Measurements from ENCODE around the gene THRA.

THRA gene

DNA sequence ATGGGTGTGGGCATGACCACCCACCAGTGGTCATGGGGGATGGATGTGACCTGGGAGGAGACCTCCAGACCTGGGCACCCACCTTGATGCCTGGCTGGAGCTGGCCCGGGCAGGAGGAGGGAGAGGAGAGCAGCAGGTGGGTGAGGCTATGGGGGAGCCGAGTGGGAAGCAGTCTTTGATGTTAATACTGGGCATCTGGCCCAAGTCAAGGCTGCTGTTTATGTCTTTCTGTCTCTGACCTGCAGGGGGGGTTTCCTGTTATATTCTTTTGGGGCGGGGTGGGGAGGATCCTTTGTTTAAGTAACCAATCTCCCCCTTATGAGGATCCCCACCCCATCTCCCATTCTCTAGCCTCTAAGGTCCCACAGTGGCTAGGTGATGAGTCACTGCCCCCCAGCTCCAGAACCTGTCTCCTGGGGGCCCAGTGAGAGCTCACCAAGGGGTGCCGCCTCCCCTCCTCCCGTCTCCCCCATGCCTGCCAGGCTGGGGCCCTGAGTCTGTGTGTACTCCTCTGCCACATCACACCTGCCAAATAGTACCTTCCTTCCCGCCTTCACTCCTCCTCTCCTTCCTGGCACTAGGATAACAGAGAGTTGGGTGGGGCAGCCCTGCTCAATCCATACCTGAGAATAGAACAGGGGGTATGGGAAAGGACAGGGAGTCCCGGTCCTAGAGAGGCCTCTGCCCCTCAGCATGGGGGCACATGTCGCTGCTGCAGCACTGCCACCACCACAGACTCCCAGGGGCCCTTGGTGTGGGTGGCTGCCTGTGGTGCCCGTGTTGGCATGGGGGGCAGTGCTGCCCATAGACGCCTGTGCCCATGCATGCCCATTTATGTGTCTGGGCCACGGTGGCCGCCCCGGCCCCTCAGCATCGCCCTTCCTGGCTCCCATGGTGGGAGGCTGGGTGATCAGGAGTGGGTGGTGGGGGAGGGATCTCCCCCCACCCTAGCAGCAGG, 7.3 kb downstream of the THRA start:
- Histone ChIP-seq H3K9me3 (replicated peaks; ENCODE audit: low read length) (no peaks in the 10 kb centered on the region), H3K4me2 (ENCODE audit: low read length) (peak overlapping the region; percentile 96), H3K4me1 (ENCODE audit: control insufficient read depth, insufficient read depth, low read length) (peaks cover 80% of the 10 kb centered on the region), H3K36me3 (ENCODE audit: insufficient read depth, low read length) (peaks cover 7% of the 10 kb centered on the region), H3K9ac (ENCODE audit: low read depth, low read length) (peak overlapping the region; percentile 34), H3K27me3 (ENCODE audit: control insufficient read depth, insufficient read depth, low read length) (no peaks in the 10 kb centered on the region), H3K4me3 (ENCODE audit: low read length) (peak overlapping the region; percentile 70)

DNA sequence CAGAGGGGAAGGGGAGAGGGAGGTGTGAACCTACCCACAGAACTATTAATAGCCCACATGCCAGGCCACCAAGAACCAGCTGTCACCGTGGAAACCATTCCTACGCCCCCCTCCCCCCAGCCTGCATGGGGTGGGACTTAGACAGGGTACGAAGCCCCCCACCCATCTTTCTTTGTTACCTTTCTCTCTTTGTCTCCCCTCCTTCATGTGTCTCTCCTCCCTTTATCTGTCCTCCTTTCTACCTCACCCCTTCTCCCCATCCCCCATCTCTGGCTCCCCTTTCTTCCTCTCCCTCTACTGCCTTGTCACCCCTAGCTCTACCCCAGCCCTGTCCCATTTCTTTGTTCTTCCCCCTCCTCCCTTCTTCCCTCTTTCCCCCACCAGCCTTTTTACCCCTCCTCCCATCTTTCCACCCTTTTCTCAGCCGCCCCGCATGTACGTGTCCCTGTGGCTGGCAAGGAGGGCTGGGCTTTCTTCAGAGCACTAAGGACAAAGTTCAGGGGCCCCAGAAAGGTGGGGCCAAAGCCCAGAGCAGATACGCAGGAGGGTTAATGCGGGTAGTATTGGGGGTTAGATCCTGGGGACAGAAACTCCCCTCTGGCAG, 8.0 kb downstream of the THRA start:
- Histone ChIP-seq H3K4me2 (ENCODE audit: low read length) (peak overlapping the region; percentile 57), H3K27me3 (ENCODE audit: control insufficient read depth, insufficient read depth, low read length) (no peaks in the 10 kb centered on the region), H3K36me3 (ENCODE audit: insufficient read depth, low read length) (peaks cover 7% of the 10 kb centered on the region), H3K9ac (ENCODE audit: low read depth, low read length) (peak overlapping the region; percentile 3), H3K4me3 (ENCODE audit: low read length) (no peak overlapping the region), H3K4me1 (ENCODE audit: control insufficient read depth, insufficient read depth, low read length) (peaks cover 80% of the 10 kb centered on the region), H3K9me3 (replicated peaks; ENCODE audit: low read length) (no peaks in the 10 kb centered on the region)

DNA sequence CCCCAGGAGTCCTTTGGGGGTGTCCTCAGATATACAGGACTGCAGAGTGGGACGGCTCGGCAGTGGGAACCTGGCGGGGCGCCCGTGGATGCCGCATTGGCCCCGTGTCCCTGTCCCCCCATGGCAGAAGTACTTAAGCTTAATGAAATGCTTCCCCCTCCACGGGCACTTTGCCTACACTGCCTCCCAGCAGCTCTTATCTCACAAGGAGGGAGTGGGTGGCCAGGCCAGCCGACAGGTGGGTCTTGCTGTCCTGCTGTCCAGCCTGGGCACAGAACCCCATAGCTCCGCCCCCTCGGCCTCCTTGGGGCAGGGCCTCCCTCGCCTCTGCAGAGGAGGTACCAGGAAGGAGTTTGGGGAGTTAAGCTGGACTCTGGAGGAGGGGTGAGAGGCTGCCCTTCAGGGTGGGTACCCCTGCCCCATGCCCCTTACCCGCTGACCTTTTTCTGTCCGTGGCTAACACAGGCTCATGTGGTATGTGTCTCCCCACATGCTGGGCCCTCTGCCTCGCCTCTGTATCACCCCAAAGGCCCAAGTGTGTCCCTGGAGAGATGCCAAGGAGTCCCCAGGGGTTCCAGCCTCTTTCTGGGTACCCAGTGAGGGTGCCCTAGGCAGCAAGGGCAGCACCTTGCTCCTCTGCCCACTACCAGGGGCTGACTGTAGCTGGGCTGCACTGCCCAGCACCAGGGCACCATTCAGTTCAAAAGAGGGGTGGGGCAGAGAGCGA, 8.7 kb downstream of the THRA start:
- H3K36me3 ChIP-seq (ENCODE audit: insufficient read depth, low read length), result peaks cover 7% of the 10 kb centered on the region
- no peaks in the 10 kb centered on the region for H3K27me3 ChIP-seq (ENCODE audit: control insufficient read depth, insufficient read depth, low read length)
- peaks cover 81% of the 10 kb centered on the region for H3K4me1 ChIP-seq (ENCODE audit: control insufficient read depth, insufficient read depth, low read length)
- H3K4me2 ChIP-seq (ENCODE audit: low read length), result peak overlapping the region; percentile 57
- H3K9ac ChIP-seq (ENCODE audit: low read depth, low read length), result peak overlapping the region; percentile 6
- H3K9me3 ChIP-seq (replicated peaks; ENCODE audit: low read length), result no peaks in the 10 kb centered on the region
- peak overlapping the region; percentile 43 for H3K4me3 ChIP-seq (ENCODE audit: low read length)

DNA sequence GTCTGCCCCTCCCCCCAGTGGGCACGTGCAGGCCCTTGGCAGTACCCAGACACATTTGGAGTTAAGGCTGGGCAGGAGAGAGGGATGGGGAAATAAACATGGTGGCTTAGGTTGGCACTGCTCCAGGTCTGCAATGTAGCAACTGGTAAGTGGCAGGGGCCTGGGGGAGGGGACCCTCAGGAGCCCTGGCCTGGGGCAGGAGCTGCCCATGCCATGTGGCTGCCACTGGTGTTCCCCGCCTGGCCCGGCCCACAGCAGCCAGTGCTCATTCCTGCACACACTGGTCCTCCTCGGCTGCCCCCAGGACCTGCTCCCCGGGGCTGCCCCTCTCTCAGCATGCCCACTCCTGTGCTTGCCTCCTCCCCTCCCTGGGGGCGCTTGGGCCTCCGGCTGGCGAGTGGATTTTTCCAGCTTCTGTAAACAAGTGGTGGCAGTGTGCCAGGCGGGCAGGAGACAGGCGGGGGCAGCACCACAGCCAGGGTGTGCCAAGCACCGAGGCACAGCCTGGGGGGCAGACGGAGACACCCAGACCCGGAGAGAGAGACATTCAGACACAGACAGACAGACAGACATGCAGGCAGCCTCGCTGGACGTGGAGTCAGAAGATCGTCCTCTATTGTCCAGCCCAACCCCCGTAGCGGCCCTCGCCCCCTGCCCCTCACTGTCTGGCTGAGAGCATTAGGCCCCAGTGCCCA, 9.4 kb downstream of the THRA start:
- Histone ChIP-seq H3K9ac (ENCODE audit: low read depth, low read length) (peak overlapping the region; percentile 6), H3K27me3 (ENCODE audit: control insufficient read depth, insufficient read depth, low read length) (no peaks in the 10 kb centered on the region), H3K4me1 (ENCODE audit: control insufficient read depth, insufficient read depth, low read length) (peaks cover 81% of the 10 kb centered on the region), H3K36me3 (ENCODE audit: insufficient read depth, low read length) (peaks cover 7% of the 10 kb centered on the region), H3K9me3 (replicated peaks; ENCODE audit: low read length) (no peaks in the 10 kb centered on the region), H3K4me2 (ENCODE audit: low read length) (peak overlapping the region; percentile 57), H3K4me3 (ENCODE audit: low read length) (peak overlapping the region; percentile 43)

DNA sequence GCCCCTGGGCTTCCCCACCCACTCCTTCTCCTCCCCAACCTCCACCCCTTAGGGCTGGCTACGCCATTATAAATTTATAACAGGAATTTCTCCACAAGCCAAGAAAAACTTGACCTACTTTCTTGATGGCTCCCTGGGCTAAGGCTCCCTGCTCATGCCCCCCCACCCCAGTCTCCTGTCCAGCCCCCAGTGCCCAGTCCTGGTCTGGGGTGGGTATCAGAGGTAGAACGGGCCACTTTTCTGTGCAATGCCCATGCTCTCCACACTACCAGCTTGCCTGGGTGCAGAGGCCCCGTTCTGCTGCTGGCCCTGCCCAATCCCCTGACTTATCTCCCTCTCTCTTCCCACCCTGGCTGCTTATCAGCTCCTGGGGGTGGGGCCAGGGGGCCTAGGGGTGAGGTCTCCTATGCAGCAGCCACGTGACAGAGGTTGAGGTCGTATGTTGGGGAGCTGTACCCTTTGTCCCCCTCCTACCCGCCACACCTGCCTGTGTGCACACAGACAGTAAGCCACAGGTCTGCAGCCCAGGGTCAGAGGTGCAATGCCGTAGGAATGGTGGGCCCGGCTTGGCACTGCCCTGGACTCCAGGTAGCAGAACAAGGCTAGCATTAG, 10.1 kb downstream of the THRA start:
- Histone ChIP-seq H3K4me2 (ENCODE audit: low read length) (peak overlapping the region; percentile 57), H3K27me3 (ENCODE audit: control insufficient read depth, insufficient read depth, low read length) (no peaks in the 10 kb centered on the region), H3K9ac (ENCODE audit: low read depth, low read length) (peak overlapping the region; percentile 6), H3K36me3 (ENCODE audit: insufficient read depth, low read length) (peaks cover 7% of the 10 kb centered on the region), H3K4me1 (ENCODE audit: control insufficient read depth, insufficient read depth, low read length) (peaks cover 81% of the 10 kb centered on the region), H3K4me3 (ENCODE audit: low read length) (peak overlapping the region; percentile 33), H3K9me3 (replicated peaks; ENCODE audit: low read length) (no peaks in the 10 kb centered on the region)

DNA sequence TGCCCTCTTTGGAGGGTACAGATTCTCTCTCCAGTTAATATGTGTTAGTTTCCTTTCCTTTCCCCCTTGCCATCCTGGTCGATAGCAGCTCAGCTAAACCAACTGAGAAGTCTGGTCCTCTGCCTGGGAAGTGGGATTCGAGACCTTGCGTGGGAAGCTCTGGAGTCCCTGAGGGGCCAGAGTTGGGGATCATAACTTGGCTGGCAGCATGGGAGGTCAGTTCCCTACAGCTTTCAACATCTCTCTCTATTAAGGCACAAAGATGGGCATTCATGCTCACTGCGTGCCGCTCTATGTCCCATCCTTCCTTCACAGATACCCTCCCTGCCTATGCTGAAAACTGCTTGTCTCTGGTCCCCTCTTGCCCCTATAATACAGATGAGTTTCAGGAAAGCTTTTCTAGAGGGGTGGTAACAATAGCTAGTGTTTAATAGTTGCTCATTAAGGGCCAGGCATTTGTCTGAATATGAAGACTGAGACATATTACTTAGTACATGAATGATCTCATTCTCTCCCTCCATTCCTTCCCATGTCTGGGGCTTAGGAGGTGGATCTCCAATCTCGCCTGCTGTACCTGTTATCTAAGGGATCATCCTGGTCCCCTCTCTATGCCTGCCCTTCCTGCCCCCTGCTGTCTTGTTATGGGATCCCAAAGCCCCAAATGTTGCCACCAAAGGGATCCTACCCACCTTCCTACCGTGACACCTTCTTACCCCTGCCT, 10.8 kb downstream of the THRA start:
- peaks cover 73% of the 10 kb centered on the region for H3K4me1 ChIP-seq (ENCODE audit: control insufficient read depth, insufficient read depth, low read length)
- H3K9ac ChIP-seq (ENCODE audit: low read depth, low read length), result no peak overlapping the region
- H3K9me3 ChIP-seq (replicated peaks; ENCODE audit: low read length), result no peaks in the 10 kb centered on the region
- no peaks in the 10 kb centered on the region for H3K27me3 ChIP-seq (ENCODE audit: control insufficient read depth, insufficient read depth, low read length)
- H3K4me2 ChIP-seq (ENCODE audit: low read length), result no peak overlapping the region
- H3K36me3 ChIP-seq (ENCODE audit: insufficient read depth, low read length), result peaks cover 7% of the 10 kb centered on the region
- no peak overlapping the region for H3K4me3 ChIP-seq (ENCODE audit: low read length)

DNA sequence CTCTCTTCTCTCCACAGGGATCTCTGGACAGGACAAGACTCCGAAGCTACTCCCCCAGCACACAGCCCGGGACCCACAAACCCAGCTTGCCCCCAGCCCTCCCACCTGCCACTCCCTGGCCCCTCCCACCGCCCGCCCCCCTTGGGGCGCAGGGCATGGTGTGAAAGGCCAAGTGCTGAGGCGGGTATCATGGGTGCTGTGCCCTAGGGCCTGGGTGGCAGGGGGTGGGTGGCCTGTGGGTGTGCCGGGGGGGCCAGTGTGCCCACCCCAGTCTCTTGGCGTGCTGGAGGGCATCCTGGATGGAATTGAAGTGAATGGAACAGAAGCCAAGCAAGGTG, 11.4 kb downstream of the THRA start:
- H3K9me3 ChIP-seq (replicated peaks; ENCODE audit: low read length), result no peaks in the 10 kb centered on the region
- H3K4me3 ChIP-seq (ENCODE audit: low read length), result no peak overlapping the region
- peaks cover 68% of the 10 kb centered on the region for H3K4me1 ChIP-seq (ENCODE audit: control insufficient read depth, insufficient read depth, low read length)
- peaks cover 7% of the 10 kb centered on the region for H3K36me3 ChIP-seq (ENCODE audit: insufficient read depth, low read length)
- H3K27me3 ChIP-seq (ENCODE audit: control insufficient read depth, insufficient read depth, low read length), result no peaks in the 10 kb centered on the region
- H3K9ac ChIP-seq (ENCODE audit: low read depth, low read length), result no peak overlapping the region
- no peak overlapping the region for H3K4me2 ChIP-seq (ENCODE audit: low read length)

DNA sequence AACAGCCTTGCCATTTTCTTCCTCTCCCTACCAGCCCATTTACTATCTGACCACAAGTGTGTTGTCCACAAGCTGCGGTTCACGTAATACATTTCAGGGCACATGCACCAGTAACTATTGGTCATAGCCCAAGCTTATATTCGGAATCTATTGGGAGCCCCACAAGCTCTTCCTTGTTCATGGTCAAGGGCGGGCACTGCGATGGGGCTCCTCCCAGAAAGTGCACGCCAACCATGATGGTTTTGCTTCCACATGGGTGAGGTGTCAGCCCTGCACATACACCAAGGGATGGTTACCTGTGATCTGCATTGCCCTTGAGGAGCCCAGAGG, 12.1 kb downstream of the THRA start:
- peaks cover 7% of the 10 kb centered on the region for H3K36me3 ChIP-seq (ENCODE audit: insufficient read depth, low read length)
- no peak overlapping the region for H3K9ac ChIP-seq (ENCODE audit: low read depth, low read length)
- peaks cover 61% of the 10 kb centered on the region for H3K4me1 ChIP-seq (ENCODE audit: control insufficient read depth, insufficient read depth, low read length)
- H3K4me3 ChIP-seq (ENCODE audit: low read length), result peak overlapping the region; percentile 53
- H3K27me3 ChIP-seq (ENCODE audit: control insufficient read depth, insufficient read depth, low read length), result no peaks in the 10 kb centered on the region
- H3K9me3 ChIP-seq (replicated peaks; ENCODE audit: low read length), result no peaks in the 10 kb centered on the region
- peak overlapping the region; percentile 75 for H3K4me2 ChIP-seq (ENCODE audit: low read length)

DNA sequence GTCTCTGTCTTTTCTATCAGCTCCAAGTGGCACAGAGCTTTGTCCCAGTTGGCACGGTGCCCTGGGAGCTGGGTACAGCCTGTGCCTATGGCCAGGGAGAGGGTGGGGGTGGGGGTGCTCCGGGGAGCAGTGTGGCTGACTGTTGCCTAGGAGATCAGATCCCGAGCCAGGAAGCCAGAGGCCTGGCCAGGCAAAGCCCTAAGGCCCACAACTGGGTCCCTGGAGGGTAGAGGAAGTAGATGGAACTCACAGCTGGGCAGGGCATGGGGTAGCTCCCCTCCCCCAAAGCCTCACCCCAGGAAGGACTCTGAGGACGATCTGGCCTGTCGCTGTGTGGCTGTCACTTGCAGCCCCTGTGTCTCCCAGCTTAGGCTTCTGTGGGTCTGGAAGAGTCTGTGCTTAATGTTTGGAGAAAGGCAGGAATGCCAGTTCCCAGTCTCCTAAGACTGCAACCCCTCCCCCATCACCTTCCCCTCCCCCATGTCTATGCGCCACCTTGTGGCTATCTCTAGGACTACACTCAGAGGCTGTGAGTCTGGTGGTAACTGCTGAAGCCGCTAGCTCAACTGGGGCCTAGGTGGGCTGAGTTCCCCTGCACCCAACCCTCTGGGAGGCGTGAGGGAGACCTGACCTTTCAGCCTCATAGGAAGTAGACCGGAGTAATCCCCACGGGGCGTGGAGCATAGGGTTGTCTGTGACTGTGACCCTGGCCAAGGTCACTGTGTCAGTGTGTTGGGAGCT, 12.6 kb downstream of the THRA start:
- peak overlapping the region; percentile 46 for H3K9ac ChIP-seq (ENCODE audit: low read depth, low read length)
- H3K4me1 ChIP-seq (ENCODE audit: control insufficient read depth, insufficient read depth, low read length), result peaks cover 56% of the 10 kb centered on the region

DNA sequence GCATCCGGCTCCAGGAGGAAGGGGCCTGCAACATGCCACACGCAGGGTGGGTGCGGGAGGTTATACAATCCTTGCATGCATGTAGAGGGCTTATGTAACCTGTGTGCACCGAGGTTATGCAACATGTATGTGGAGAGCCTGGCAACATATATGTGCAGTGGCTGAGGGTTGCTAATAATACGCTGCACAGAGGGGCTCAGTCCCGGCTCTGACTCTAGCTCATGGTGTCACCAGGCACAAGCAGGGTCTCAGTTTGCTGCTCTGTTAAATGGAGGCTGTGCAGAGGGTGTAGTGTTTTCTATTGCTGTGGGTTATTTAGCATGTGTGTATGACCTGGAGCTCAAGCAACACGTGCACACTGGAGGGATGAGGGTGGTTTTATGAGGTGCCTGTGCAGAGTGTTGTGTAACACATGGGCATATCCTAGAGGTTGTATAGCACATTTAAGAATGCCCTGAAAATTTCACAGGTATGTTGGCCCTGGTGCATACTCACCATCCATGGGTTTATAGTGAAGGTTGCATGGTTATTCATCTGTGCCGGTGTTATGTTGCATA, 13.3 kb downstream of the THRA start:
- H3K4me2 ChIP-seq (ENCODE audit: low read length), result peak overlapping the region; percentile 75
- no peaks in the 10 kb centered on the region for H3K27me3 ChIP-seq (ENCODE audit: control insufficient read depth, insufficient read depth, low read length)
- H3K9me3 ChIP-seq (replicated peaks; ENCODE audit: low read length), result no peaks in the 10 kb centered on the region
- peaks cover 49% of the 10 kb centered on the region for H3K4me1 ChIP-seq (ENCODE audit: control insufficient read depth, insufficient read depth, low read length)
- H3K9ac ChIP-seq (ENCODE audit: low read depth, low read length), result peak overlapping the region; percentile 22
- H3K4me3 ChIP-seq (ENCODE audit: low read length), result peak overlapping the region; percentile 23
- peaks cover 7% of the 10 kb centered on the region for H3K36me3 ChIP-seq (ENCODE audit: insufficient read depth, low read length)

More for the DNA sequence above, 12.6 kb downstream of the THRA start:
- no peaks in the 10 kb centered on the region for H3K9me3 ChIP-seq (replicated peaks; ENCODE audit: low read length)
- H3K27me3 ChIP-seq (ENCODE audit: control insufficient read depth, insufficient read depth, low read length), result no peaks in the 10 kb centered on the region
- H3K4me3 ChIP-seq (ENCODE audit: low read length), result peak overlapping the region; percentile 53
- peaks cover 7% of the 10 kb centered on the region for H3K36me3 ChIP-seq (ENCODE audit: insufficient read depth, low read length)
- peak overlapping the region; percentile 75 for H3K4me2 ChIP-seq (ENCODE audit: low read length)
